Cardiac fibroblast (primary cell): Measurements from ENCODE around the gene STX8.
A peak's percentile ranks its signal among the peaks of the same experiment; 100 is the strongest.

Experiments
- DNase-seq, 2 donors: peaks; one replicate each; pipeline versions ENCODE4 v3.0.0 to v3.0.0-alpha.2; 2010; ENCODE audit warnings: low read depth in 2 of 2
- H3K4me3 ChIP-seq, 2 donors: replicated peaks in 1 of 2; 1 replicate in 1 of 2; 2 replicates in 1 of 2; pipeline ENCODE4 v1.5.1; 2011; ENCODE audit warnings: low read depth in 2 of 2, low read length in 2 of 2, mild to moderate bottlenecking in 2 of 2, moderate library complexity in 1 of 2
- CTCF ChIP-seq: IDR thresholded peaks from one replicate; pipeline ENCODE4 v1.5.1; 2011; ENCODE audit warnings: low read depth, mild to moderate bottlenecking, low read length, inconsistent platforms

Gene STX8

GRCh38 chr17:9285602-9286427, 289.8 kb downstream of the STX8 start:
- DNase-seq: no peak
- no peak overlapping the region for H3K4me3 ChIP-seq
- no peak for TF ChIP-seq CTCF

- no peak for TF ChIP-seq CTCF
- DNase-seq: no peak
- no peak overlapping the region for H3K4me3 ChIP-seq
These were observed 290.7 kb downstream of the STX8 start for GRCh38 chr17:9284884-9285283.

DNA sequence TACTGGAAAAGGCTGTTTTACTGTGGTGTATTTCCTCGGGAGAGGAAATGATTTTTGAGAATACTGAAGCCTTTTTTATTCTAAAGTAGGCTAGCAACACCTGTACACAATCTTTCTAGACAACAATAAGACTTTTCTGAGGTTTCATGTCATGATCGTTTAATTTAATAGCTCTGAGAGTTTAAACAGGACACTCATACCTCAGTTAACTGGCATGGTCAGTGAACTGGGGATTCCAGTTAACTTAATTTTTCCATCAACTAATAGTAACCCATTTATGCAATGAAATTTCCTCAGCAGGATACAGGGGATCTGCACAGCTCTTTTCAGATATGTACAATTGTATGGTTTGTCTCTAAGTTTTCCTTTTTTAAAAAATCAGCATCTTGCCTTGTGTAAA, 291.7 kb downstream of the STX8 start:
- TF ChIP-seq CTCF: no peak
- H3K4me3 ChIP-seq: no peak overlapping the region
- DNase-seq: no peak

GRCh38 chr17:9279893-9280292, 295.7 kb downstream of the STX8 start:
- H3K4me3 ChIP-seq: no peak overlapping the region
- TF ChIP-seq CTCF: no peak
- no peak for DNase-seq

GRCh38 chr17:9274973-9275372, 300.6 kb downstream of the STX8 start:
- DNase-seq: no peak
- TF ChIP-seq CTCF: no peak
- H3K4me3 ChIP-seq: no peak overlapping the region

- no peak overlapping the region for H3K4me3 ChIP-seq
- peak in 1 of 2 donors; percentile 75 for DNase-seq
- TF ChIP-seq CTCF: no peak
These were observed 301.9 kb downstream of the STX8 start for GRCh38 chr17:9273428-9274391.
